Suprapubic skin (tissue), 4 donors: ENCODE data around the gene ERG.

ENCODE experiments used
- CTCF ChIP-seq, 2 donors: fragments of 200-600 bp in 1 of 2; fragments of 450-650 bp in 1 of 2; sonication (generic) in 1 of 2; IDR thresholded peaks; one replicate each; pipeline ENCODE4 v1.5.1; 2016 to 2019; ENCODE audit warnings: antibody characterized with exemption in 2 of 2, mild to moderate bottlenecking in 1 of 2, moderate library complexity in 1 of 2
- POLR2A ChIP-seq, 2 donors: fragments of 450-650 bp; IDR thresholded peaks; one replicate each; pipeline ENCODE4 v1.6.1; 2017; ENCODE audit warnings: antibody characterized with exemption in 2 of 2, mild to moderate bottlenecking in 2 of 2, moderate library complexity in 2 of 2
- POLR2AphosphoS5 ChIP-seq, 3 donors: sonication (generic); formaldehyde crosslinking; IDR thresholded peaks; one replicate each; pipeline ENCODE4 v1.6.1; 2017; ENCODE audit warnings: antibody characterized with exemption in 3 of 3

- TF ChIP-seq CTCF (IDR thresholded peaks at IDR 0.05), result no peak
- TF ChIP-seq POLR2A (IDR thresholded peaks at IDR 0.05), result no peak
- no peak for TF ChIP-seq POLR2AphosphoS5 (IDR thresholded peaks at IDR 0.05)
Measured at GRCh38 chr21:38359835-38360234, 138.4 kb downstream of the ERG start.
